HL-60 (cell line): ENCODE results near the gene ROMO1.

ENCODE experiments used
- DNase-seq, 2 experiments: peaks; one replicate each; pipeline ENCODE4 v3.0.0-alpha.2; 2010 to 2020; ENCODE audit warnings: low read depth in 1 of 2, low spot score in 1 of 2
- H3K27ac ChIP-seq: fragments of 250-450 bp; sonication (Bioruptor Pico); replicated peaks from 2 replicates; pipeline ENCODE4 v1.5.1; 2020; ENCODE audit warnings: mild to moderate bottlenecking, moderate library complexity
- H3K27me3 ChIP-seq: fragments of 250-450 bp; sonication (Bioruptor Pico); 2 replicates; pipeline ENCODE4 v1.5.1; 2021; ENCODE audit warnings: mild to moderate bottlenecking, moderate library complexity; ENCODE audit not compliant: insufficient read depth, poor library complexity, severe bottlenecking
- H3K4me3 ChIP-seq: replicated peaks from 2 replicates; pipeline ENCODE4 v1.5.1; 2011; ENCODE audit warnings: mild to moderate bottlenecking, control low read depth, low read length; ENCODE audit not compliant: insufficient read depth
- CTCF ChIP-seq: IDR thresholded peaks from one replicate; pipeline ENCODE4 v1.5.1; 2011; ENCODE audit warnings: low read length, control low read depth, inconsistent platforms; ENCODE audit not compliant: insufficient read depth
- GABPA ChIP-seq: IDR thresholded peaks from 2 replicates; pipeline ENCODE4 v1.6.1; 2012; ENCODE audit warnings: low read depth
- POLR2AphosphoS5 ChIP-seq: IDR thresholded peaks from 2 replicates; pipeline ENCODE4 v1.6.1; 2012; ENCODE audit warnings: low read depth
- REST ChIP-seq: IDR thresholded peaks from 2 replicates; pipeline ENCODE4 v1.6.1; 2012; ENCODE audit warnings: low read depth; ENCODE audit not compliant: insufficient replicate concordance
- SPI1 ChIP-seq: IDR thresholded peaks from 2 replicates; pipeline ENCODE4 v1.6.1; 2012; ENCODE audit warnings: low read depth, mild to moderate bottlenecking, borderline replicate concordance

The ROMO1 gene

GRCh38 chr20:35734374-35734773 lies 35.2 kb downstream of the ROMO1 start:
- Histone ChIP-seq H3K27ac (no peak overlapping the region), H3K27me3 (no peaks in the 10 kb centered on the region), H3K4me3 (no peak overlapping the region)
- no peak for DNase-seq
- TF ChIP-seq SPI1 (no peak), GABPA (no peak), CTCF (no peak), POLR2AphosphoS5 (no peak), REST (no peak)

GRCh38 chr20:35734777-35735649 lies 35.8 kb downstream of the ROMO1 start:
- H3K27me3 ChIP-seq, result no peaks in the 10 kb centered on the region
- H3K27ac ChIP-seq, result no peak overlapping the region
- no peak for TF ChIP-seq CTCF
- no peak for TF ChIP-seq GABPA
- TF ChIP-seq POLR2AphosphoS5, result no peak
- TF ChIP-seq SPI1, result no peak
- no peak for TF ChIP-seq REST

GRCh38 chr20:35735826-35736470 lies 36.7 kb downstream of the ROMO1 start:
- Histone ChIP-seq H3K27ac (no peak overlapping the region), H3K4me3 (no peak overlapping the region), H3K27me3 (no peaks in the 10 kb centered on the region)
- no peak for TF ChIP-seq POLR2AphosphoS5
- TF ChIP-seq GABPA, result no peak
- no peak for TF ChIP-seq CTCF
- TF ChIP-seq REST, result no peak
- TF ChIP-seq SPI1, result no peak
- DNase-seq, result no peak

More at GRCh38 chr20:35734777-35735649, 35.8 kb downstream of the ROMO1 start:
- no peak for DNase-seq
- no peak overlapping the region for H3K4me3 ChIP-seq
